GM19468 (cell line): ENCODE data around the gene KCNJ6.
"Not testable (repeated sequence)": the region's sequence is repeated elsewhere in the genome, so short reads cannot be mapped to it uniquely, and the experiment has no call there.

ENCODE experiments used
- ATAC-seq: cut with Tn5 transposase; IDR thresholded peaks from one replicate; pipeline ENCODE4 v1.9.1; 2021; ENCODE audit warnings: mild to moderate bottlenecking, moderate library complexity, moderate number of reproducible peaks; ENCODE audit not compliant: unreplicated experiment; ENCODE audit errors: extremely low read depth

Gene KCNJ6

GRCh38 chr21:37695111-37695510, 221.1 kb downstream of the KCNJ6 start:
- no peak for ATAC-seq

GRCh38 chr21:37688952-37689659, 227.2 kb downstream of the KCNJ6 start:
- ATAC-seq, result no peak

- no peak for ATAC-seq
These were observed 229.1 kb downstream of the KCNJ6 start for GRCh38 chr21:37686991-37687810.

- ATAC-seq, result no peak
These were observed 231.7 kb downstream of the KCNJ6 start for GRCh38 chr21:37684547-37684946.

GRCh38 chr21:37684115-37684493, 232.2 kb downstream of the KCNJ6 start:
- ATAC-seq, result no peak

GRCh38 chr21:37683396-37684114, 232.7 kb downstream of the KCNJ6 start:
- no peak for ATAC-seq

- ATAC-seq, result no peak
These were observed 233.3 kb downstream of the KCNJ6 start for GRCh38 chr21:37682966-37683365.

GRCh38 chr21:37677006-37677405, 239.3 kb downstream of the KCNJ6 start:
- ATAC-seq, result no peak

- no peak for ATAC-seq
These were observed 241.0 kb downstream of the KCNJ6 start for GRCh38 chr21:37675202-37675801.

GRCh38 chr21:37673801-37674575, 242.3 kb downstream of the KCNJ6 start:
- no peak for ATAC-seq

GRCh38 chr21:37671381-37671780, 244.9 kb downstream of the KCNJ6 start:
- ATAC-seq, result no peak

GRCh38 chr21:37670883-37671282, 245.4 kb downstream of the KCNJ6 start:
- no peak for ATAC-seq

- ATAC-seq, result no peak
These were observed 247.0 kb downstream of the KCNJ6 start for GRCh38 chr21:37669249-37669648.

GRCh38 chr21:37668462-37669239, 247.6 kb downstream of the KCNJ6 start:
- ATAC-seq, result no peak

GRCh38 chr21:37667380-37667779, 248.9 kb downstream of the KCNJ6 start:
- no peak for ATAC-seq

GRCh38 chr21:37665230-37666024, 250.8 kb downstream of the KCNJ6 start:
- ATAC-seq, result no peak

GRCh38 chr21:37662227-37662626, 254.0 kb downstream of the KCNJ6 start:
- ATAC-seq, result not testable (repeated sequence)

- ATAC-seq, result no peak
These were observed 255.5 kb downstream of the KCNJ6 start for GRCh38 chr21:37660709-37661108.
